Left lobe of liver (tissue), 2 donors: ENCODE measurements around the gene DAGLA. TPM values are rescaled to one million over a fixed set of nuclear protein-coding genes. Genes with fewer than 3 reads are reported as not detected.
A peak's percentile ranks its signal among the peaks of the same experiment; 100 is the strongest.

Experiments
- ATAC-seq: fragments of 200-7000 bp; cut with Tn5 transposase; one replicate; pipeline ENCODE4 v1.9.1; 2020; ENCODE audit warnings: mild to moderate bottlenecking, moderate library complexity
- DNase-seq: peaks from one replicate; pipeline ENCODE4 v3.0.0-alpha.2; 2020; ENCODE audit warnings: low spot score
- total RNA-seq: library from RNA; stranded (reverse); gene quantifications from one replicate; pipeline ENCODE4 v1.2.1, GENCODE V29; 2021
- donor health status: DM: no; HTN: no; CAD: no; lungs with moderate emphysema.
- donor health status: DM: no; HTN: yes; CAD: no.

DAGLA gene
- total RNA-seq, 1 donor from 2014 or later = 0.35 TPM

DNA sequence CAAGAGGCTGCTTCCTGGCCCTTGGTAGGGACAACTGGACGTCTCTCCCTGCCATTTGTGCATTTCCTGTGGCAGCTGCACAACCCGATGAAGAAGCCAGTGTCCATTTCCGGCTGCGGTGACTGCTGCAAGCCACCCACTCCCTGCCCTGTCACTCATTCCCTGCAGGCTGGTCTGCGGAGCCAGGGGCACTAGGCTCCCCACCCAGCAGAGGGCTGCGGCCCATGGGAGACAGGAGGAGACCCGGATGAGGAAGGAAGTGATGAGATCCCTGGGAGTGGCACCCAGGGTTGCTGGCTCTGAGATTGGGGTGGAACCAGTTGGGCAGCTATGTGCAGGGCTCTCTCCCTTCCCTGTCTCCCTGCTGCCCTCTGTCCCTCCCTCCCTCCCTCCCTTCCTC lies 62.2 kb downstream of the DAGLA start:
- ATAC-seq (peak; percentile 16), DNase-seq (no peak)

DNA sequence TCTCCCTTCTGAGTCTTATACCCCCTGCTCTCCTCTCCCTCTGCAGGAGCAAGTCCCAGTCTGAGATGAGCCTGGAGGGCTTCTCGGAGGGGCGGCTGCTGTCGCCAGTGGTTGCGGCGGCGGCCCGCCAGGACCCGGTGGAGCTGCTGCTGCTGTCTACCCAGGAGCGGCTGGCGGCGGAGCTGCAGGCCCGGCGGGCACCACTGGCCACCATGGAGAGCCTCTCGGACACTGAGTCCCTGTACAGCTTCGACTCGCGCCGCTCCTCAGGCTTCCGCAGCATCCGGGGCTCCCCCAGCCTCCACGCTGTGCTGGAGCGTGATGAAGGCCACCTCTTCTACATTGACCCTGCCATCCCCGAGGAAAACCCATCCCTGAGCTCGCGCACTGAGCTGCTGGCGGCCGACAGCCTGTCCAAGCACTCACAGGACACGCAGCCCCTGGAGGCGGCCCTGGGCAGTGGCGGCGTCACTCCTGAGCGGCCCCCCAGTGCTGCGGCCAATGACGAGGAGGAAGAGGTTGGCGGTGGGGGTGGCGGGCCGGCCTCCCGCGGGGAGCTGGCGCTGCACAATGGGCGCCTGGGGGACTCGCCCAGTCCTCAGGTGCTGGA lies 63.4 kb downstream of the DAGLA start:
- no peak for ATAC-seq
- no peak for DNase-seq

DNA sequence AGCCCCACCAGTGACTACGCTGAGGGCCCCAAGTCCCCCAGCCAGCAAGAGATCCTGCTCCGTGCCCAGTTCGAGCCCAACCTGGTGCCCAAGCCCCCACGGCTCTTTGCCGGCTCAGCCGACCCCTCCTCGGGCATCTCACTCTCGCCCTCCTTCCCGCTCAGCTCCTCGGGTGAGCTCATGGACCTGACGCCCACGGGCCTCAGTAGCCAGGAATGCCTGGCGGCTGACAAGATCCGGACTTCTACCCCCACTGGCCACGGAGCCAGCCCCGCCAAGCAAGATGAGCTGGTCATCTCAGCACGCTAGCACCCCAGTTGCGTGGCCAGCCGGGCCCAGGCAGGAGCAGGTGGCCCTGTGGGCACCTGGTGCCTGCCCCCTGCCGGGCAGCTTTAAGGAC lies 64.0 kb downstream of the DAGLA start:
- no peak for ATAC-seq
- DNase-seq = no peak

DNA sequence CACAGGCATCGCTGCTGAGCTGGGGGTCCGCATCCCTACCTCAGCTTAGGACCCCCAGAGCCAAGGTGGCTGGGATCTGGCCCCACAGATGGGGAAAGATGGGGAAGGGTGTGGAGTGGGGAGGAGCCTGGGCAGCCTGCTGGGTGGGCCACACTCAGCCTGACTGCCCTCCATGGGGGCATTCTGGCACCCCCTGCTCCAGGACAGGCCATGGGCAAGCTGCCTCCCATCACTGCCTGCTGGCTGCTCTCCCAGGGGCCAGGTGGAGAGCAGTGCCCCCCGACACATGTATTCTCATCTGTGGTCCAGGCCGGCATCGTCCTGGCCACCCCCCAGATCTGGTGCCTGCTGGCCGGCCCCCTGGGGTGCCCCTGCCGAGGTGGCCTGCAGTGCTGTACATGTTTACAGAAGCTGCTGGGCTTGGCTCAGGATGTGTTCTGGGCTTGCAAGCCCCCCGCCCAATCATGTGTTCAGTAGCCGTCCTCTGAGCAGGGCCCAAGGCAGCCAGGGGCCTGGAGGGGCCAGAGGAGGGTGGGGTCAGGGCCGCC lies 64.5 kb downstream of the DAGLA start:
- ATAC-seq (no peak), DNase-seq (no peak)

DNA sequence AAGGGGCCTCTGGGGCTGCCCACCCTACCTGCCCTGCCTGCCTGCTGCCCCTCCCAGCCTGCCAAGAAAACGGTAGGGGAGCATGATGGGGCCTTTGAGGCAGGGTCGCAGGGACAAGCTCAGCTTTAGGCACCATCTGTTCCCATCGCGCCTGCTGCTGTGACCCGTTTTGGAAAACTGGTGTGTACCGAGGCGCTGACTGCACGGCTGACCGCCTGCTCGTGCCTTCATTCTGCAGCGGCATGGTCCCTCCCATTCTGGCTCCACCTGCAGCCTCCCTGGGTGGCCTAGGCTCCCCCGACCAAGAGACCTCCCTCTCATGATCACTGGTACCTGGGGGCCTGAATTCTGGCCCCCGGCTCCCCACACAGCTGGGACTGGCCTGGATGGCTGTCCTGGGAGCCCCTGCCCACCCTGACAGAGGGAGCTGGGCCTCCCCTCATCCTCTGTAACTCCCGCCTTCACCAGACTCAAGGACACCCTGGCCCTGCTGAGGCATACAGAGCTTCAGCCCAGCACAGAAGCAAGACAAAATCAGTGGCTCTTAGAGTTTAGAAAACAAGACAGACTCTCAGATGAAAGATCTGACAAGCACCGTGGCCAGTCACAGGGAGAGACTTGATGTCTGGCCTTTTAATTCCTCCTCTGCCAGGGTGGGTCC lies 65.7 kb downstream of the DAGLA start:
- ATAC-seq (no peak), DNase-seq (no peak)

DNA sequence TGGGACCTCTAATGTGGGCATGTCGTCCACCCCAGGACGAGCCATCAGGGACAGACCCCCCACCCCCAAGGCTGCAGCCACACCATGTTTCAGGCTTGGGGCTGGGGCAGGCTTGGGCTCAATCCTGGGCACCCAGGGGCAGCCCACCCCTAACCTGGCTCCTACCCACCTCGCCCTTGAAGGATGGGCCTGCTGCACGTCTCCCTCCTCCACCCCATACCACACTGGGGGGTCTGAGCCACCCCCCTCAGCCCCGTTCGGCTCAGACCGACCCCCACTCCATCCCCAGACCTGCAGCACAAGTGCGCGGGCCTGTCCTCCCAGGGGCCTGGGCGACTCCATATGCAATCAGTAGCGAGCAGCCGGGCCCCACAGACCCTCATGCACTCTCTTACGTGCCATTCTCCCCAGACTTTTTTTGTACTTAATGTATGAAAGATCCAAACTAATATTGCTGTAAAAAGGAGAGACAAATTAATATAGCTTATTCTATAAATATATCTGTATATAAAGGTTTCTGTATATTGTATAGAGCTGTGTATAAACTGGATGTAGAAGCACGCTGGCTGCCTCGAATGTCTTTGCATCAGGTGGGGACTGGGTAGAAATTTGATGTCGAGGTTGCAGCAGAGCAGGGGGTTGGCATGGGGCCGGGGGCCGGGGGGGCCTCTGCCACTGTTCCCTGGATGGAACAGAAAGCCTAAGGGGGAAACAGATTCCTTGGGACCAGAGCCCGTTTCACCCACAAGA lies 66.4 kb downstream of the DAGLA start:
- no peak for ATAC-seq
- DNase-seq = no peak

DNA sequence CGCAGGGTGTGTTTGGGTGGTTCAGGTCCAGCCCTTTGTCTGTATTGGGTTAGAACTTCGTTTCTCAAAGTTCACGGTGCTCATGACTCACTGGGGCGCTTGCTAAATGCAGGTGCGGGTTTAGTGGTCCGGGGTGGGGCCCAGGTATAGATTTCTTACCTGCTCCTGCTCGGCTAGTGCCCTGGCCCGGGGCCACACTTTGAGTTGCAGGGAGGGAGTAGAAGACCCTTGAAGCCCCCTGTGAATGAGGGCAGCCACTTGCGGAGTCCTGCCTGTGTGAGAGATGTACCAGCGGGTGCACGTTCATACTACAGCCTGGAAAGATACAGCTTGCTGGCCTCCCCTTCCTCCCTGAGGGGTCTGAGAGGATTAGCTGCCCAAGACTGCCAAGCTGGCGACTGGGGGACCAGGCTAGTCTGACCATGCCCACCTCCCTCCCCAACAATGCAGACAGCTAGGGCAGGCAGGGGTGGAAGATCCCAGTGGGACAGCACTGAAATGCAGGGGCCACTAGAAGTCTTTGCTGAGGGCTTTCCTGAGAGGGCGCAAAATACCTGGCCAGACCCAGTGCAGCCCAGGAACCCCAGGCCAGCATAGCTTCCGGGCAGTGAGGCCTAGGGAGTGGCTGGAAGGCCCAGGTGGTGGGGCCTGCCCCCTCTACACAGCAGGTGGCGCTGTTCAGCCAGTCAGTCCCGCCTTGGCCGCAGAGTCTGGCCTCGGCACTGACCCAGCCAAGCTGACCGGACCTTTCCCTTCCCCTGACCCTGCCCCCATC lies 67.2 kb downstream of the DAGLA start:
- peak; percentile 89 for ATAC-seq
- DNase-seq = peak; percentile 86

DNA sequence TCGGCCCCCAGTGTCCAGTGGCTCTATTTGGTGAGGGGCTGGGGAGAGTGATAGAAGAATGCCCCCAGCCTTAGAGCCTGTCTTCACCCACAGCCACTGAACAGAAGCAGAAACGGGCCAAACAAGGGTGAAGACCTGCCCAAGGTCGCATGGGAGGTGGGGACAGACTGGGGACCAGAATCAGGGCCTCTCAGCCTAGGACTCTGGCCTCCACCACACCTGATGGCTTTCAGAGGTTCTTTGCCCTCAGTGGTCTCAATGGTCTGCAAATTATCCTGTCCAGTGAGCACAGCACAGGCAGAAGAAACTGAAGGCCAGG lies 67.7 kb downstream of the DAGLA start:
- DNase-seq (no peak), ATAC-seq (peak; percentile 10)

DNA sequence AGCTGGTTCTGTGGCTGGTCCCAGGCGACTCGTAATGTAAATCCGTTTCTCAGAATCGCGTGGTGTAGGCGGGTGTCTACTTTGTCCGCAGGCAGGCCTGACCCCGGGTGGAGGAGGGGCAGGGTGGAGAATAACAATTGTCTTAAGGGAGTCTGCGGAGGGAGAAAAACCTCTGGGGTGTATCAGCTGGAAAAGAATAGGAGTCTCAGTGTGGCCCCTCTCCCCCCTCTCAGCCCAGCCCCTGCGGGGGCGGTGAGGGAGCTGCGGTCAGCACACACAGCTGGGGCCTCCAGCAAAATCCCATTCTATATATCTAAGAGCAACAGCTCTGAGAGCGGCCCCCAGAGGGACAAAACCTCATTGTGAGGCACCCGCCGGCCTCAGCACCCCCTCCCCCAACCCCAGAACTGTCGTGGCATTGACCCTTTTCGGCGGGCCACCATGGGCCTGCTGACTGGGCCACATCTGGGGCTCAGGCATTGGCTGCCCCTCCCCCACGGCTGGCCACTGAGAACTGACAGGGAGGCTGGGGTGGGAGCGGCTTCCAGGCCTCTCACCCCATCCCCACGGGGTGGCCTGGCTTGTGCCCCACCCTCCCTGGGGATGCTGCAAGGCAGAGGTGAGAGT lies 69.5 kb downstream of the DAGLA start:
- ATAC-seq = no peak
- no peak for DNase-seq

DNA sequence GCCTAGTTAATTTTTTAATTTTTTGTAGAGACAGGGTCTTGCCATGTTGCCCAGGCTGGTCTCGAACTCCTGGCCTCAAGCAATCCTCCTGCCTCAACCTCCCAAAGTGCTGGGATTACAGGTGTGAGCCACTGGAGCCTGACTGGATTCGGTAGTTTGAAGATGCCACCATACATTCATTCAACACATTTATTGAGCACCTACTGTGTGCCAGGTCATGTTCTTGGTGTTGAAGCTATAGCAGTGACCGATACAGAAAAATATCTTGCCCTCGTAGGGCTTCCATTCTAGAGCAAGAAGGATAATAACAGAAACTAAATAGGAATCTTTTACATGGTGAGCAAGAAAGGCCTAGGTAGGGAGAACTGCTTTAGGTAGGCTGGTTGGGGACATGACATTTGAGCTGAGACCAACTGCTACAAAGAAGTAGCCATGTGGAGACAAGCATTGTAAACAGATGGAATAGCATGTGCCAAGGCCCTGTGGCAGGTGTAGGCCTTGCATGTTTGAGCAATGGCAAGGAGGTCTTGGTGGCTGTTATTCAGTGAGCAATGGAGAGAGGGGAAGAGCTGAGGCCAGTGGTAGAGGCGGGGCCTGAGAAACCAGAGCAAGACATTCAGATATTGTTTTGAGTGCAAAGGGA lies 70.6 kb downstream of the DAGLA start:
- no peak for ATAC-seq
- DNase-seq = no peak

DNA sequence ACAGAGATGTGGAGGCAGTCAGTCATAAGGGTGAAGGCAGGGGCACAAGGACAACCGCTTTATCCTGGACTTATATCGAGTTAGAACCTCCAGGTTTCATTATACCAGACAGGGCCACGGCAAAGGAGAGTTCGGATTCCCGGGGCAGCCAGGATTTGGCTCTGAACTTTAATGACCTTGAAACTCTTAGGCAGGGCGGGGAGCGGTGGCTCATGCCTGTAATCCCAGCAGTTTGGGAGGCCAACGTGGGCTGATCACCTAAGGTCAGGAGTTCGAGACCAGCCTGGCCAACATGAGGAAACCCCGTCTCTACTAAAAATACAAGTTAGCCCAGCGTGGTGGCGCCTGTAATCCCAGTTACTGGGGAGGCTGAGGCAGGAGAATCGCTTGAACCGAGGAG lies 71.2 kb downstream of the DAGLA start:
- ATAC-seq (no peak), DNase-seq (no peak)

DNA sequence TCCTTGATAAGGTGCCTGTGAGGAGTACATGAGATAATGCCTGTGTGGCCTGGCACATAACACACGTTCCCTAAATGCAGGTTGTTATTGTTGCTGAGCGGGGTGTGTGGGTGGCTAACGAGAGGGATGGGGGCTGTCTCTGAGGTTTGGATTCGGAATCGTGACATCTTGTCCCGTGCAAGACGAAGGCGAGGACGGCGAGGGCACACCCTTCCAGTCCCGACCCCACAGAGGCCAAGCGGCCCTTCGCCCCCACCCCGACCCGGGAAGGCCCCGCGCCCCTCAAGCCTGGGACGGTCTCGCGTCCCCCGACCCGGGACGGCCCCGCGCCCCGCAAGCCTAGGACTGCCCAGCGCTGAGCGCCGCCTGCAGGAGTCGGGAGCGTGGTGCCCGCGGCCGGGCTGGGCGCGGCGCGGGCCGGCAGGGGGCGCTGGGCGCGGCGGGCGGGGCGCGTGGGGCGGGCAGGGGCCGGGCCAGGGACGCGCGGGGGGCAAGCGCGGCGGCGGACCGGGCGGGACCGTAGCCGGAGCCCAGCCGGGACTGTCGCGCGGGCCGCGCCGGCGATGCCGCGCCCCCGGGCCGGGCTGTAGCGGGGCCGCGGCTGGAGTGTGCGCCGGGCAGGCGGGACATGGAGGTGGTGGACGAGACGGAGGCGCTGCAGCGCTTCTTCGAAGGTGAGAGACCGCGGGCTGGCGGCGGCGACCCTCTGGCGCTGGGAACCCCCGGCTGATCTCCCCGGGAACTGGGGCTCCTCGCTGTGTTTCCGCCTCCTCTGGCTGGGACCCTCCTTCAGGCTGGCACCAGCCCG lies 72.1 kb downstream of the DAGLA start, which contains the start of gene MYRF:
TSS of gene MYRF (plus strand) at position 520 of the 808 bp plus-strand sequence. CDS start at position 629, 109 bp downstream.
- ATAC-seq (peak; percentile 65), DNase-seq (peak; percentile 74)

DNA sequence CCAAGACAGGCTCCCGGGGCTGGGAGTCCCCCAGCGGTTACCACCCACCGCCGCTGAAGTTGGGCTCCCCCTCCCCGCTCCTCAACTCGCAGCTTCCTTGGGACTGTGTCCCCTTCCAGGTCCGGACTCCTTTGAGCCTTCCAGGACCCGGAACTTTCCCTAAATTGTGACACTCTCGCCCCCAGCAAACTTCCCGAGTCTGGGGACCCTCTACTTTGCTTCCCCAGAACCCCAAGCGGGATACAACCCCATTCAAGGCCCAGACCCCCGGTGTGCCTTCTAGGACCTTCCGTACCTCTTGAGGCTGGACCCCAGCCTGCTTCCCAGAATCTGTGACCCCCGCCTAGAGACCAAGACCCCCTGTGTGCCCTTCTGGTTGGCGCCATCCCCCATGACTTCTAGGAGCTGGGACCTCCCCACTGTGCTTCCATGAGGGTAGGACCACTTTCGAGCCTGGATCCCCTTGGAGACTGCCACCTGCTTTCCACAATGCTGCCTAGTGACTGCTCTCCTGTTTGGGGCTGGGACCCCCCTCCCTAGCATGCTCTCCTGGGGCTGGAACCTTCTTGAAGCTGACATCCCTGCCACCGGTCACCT lies 72.8 kb downstream of the DAGLA start:
- ATAC-seq = no peak
- DNase-seq = no peak

DNA sequence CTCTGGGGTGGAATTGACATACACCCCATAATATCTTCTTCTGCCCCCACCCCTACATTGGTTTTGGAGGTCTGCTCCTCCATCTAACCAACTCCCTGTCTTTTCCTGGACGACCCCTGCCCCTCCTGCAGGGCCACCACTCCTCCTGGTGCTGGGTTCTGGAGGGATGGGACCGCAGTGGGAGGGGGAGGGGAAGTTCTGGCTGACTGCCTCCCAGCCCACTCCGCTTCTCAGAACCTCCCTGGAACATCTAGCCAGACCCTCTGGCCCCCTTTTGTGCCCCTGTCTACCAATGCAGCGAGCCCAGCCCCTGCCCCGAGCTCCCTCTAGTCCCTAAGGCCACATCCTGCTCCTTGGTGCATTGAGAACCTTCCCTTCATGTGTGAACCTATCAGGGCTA lies 73.5 kb downstream of the DAGLA start:
- ATAC-seq = no peak
- no peak for DNase-seq

DNA sequence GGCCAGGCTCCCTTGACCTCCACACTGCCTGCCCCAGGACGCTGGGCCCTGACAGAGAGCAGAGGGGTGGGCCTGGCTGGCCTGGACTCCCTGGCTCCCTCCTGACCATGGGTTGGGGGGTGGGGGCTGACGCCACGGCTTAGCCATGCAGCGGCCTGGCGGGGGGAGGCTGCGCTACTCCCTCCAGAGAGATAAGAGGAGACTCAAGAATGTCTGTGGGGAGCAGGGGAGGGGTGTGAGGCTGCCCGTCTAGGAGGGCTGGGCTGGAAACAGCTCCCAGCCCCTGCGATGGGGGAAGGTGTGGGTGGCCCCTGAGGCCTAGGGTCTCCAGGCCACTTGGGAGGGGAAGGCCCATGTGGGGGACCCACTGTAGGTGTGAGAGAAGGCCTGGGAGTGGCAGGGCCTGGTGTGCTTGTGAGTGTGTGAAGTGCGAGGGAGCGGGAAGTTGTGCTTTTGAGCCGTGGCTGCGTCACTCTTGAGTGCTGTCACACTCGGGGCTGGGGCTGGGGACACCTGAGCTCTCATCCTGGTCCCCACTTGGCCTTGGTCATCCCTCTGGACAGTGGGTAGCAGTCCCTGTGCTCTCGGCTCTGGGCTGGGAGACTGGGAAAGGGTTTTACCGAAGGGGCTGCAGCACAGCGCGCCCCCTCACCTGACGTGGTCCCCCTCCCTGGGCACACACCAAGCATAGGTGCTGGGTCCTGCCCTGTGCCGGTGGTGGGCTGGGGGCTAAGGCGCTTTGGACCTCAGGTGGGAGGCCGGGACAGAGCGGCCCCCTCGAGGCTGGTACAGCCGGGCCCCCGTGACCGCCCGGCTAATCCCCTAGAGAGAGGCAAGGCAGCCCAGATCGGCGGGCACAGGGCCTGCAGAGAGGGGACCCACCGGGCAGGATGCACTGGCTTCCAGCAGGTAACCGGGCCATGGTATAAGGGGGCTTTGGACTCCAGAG lies 74.6 kb downstream of the DAGLA start:
- DNase-seq (no peak), ATAC-seq (no peak)

DNA sequence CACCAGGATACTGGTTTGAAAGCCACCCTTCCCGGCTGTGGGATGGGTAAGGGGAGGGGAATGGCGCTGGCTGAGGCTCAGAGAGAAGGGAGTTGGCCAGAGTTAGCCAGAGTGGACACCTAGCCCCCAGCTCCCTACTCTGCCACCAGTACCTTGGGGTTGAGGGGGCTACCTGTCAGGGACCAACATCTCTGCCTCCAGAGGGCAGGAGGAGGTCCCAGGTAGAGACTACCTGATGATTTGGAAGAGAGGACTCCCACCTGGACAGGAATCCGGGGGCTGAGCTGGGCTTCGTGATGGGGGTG lies 75.9 kb downstream of the DAGLA start:
- DNase-seq = no peak
- ATAC-seq = no peak

DNA sequence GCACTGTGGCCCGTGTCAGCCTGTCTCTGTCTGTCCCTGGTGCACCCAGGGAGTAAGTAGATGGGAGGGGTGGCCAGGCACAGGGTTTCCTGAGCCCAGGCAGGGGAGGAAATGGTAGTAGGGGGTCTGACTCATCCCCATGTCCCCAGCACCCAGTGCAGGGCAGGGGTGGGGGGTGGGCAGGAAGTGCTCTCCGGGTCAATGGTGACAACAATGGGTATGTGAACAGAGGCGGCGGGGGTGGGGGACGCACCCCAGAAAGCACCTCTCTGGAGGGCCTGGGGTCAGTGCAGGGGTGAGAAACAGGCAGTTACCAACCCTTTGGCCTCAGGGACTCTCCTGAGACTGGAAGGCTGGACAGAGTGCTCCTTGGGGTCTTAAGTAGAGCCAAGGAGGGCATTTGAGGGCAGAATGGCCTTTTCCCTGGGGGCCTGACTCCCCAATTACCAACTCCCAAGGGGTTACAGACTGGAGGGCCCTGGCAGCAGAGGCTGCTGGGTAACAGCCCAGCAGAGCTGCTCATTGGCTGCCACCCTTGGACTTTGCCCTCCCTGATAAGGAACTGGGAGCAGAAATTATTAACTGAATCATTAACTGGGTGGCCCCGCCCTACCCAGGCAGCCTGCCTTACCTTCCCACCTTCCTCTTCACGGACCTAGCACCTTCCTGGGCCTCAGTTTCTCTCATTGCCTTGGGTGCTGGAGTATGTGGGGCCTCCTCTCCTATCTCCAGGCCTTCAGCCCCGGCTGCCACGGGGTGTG lies 76.4 kb downstream of the DAGLA start:
- peak; percentile 90 for DNase-seq

More for the DNA sequence above, 76.4 kb downstream of the DAGLA start:
- ATAC-seq = peak; percentile 85
